ENCODE results near the gene GCC2.
A peak's percentile ranks its signal among the peaks of the same experiment; 100 is the strongest.
"Not testable (repeated sequence)": the region's sequence is repeated elsewhere in the genome, so short reads cannot be mapped to it uniquely, and the experiment has no call there.

GCC2 gene

GRCh38 chr2:108533832-108534583, 85.0 kb downstream of the GCC2 start, which contains the start of gene LIMS1:
TSS of gene LIMS1 (plus strand) at chr2:108534470. CDS start at chr2:108534563, 93 bp downstream.
- peak; percentile 89 for DNase-seq

GRCh38 chr2:108534584-108535356, 85.8 kb downstream of the GCC2 start:
- peak; percentile 42 for DNase-seq

- no peak for DNase-seq
Observed at GRCh38 chr2:108535357-108535631, 86.3 kb downstream of the GCC2 start.

GRCh38 chr2:108536133-108536780, 87.3 kb downstream of the GCC2 start:
- no peak for DNase-seq

- no peak for DNase-seq
Observed at GRCh38 chr2:108536911-108537310, 87.9 kb downstream of the GCC2 start.

- no peak for DNase-seq
Observed at GRCh38 chr2:108538000-108538625, 89.1 kb downstream of the GCC2 start.

GRCh38 chr2:108541451-108541850, 92.4 kb downstream of the GCC2 start:
- no peak for DNase-seq

- no peak for DNase-seq
Observed at GRCh38 chr2:108542071-108542470, 93.1 kb downstream of the GCC2 start.

- no peak for DNase-seq
Observed at GRCh38 chr2:108547606-108548005, 98.6 kb downstream of the GCC2 start.

GRCh38 chr2:108548208-108549003, 99.4 kb downstream of the GCC2 start:
- DNase-seq: no peak

GRCh38 chr2:108552566-108552965, 103.6 kb downstream of the GCC2 start:
- DNase-seq: no peak

- no peak for DNase-seq
Observed at GRCh38 chr2:108553209-108553919, 104.4 kb downstream of the GCC2 start.

GRCh38 chr2:108554528-108554927, 105.5 kb downstream of the GCC2 start:
- no peak for DNase-seq

- DNase-seq: no peak
Observed at GRCh38 chr2:108555572-108555971, 106.6 kb downstream of the GCC2 start.

- not testable (repeated sequence) for DNase-seq
Observed at GRCh38 chr2:108556581-108556980, 107.6 kb downstream of the GCC2 start.

Data from CD4-positive, alpha-beta T cell treated with Interleukin-21 for 1 hour (primary cell).